Pericardium fibroblast (primary cell): ENCODE measurements around the gene SKI. TPM values are rescaled to one million over a fixed set of nuclear protein-coding genes. Genes with fewer than 3 reads are reported as not detected.

Experiments
- total RNA-seq: library from RNA; depleted of rRNA; stranded (reverse); fragments of >200 nt; gene quantifications from 2 replicates; pipeline ENCODE4 v1.2.3, GENCODE V29; 2015

SKI gene
- 33.5 and 43.4 TPM in 2 replicates for total RNA-seq

GRCh38 chr1:2228157-2228594 is at the start of gene SKI:
TSS of gene SKI (plus strand) at chr1:2228319. CDS start at chr1:2228767, 448 bp downstream.

GRCh38 chr1:2194319-2194897 is 33.7 kb upstream of the SKI start, which contains the start of gene FAAP20:
TSS of gene FAAP20 (minus strand) at chr1:2194772. CDS start at chr1:2194749, 23 bp downstream.

Other genes starting within 250 kb of the SKI start
- gene CFAP74, start 224.5 kb upstream of the SKI start, total RNA-seq = not detected in 2 replicates
- not detected in 2 replicates for gene GABRD, start 209.0 kb upstream of the SKI start, total RNA-seq
- 0.94 and 3.0 TPM in 2 replicates for gene PRKCZ, start 177.9 kb upstream of the SKI start, total RNA-seq
- 28.5 and 63.9 TPM in 2 replicates for gene FAAP20, start 33.5 kb upstream of the SKI start, total RNA-seq
- gene MORN1, start 163.2 kb downstream of the SKI start, total RNA-seq = 2.6 and 4.8 TPM in 2 replicates
- 67.3 and 113 TPM in 2 replicates for gene RER1, start 163.5 kb downstream of the SKI start, total RNA-seq
- 28.2 and 35.2 TPM in 2 replicates for gene PEX10, start 184.2 kb downstream of the SKI start, total RNA-seq
- under 0.01 TPM in 1 of 2 replicates, not detected in the other for gene PLCH2, start 248.0 kb downstream of the SKI start, total RNA-seq